ENCODE results near the gene PTCD1.

The PTCD1 gene

DNA sequence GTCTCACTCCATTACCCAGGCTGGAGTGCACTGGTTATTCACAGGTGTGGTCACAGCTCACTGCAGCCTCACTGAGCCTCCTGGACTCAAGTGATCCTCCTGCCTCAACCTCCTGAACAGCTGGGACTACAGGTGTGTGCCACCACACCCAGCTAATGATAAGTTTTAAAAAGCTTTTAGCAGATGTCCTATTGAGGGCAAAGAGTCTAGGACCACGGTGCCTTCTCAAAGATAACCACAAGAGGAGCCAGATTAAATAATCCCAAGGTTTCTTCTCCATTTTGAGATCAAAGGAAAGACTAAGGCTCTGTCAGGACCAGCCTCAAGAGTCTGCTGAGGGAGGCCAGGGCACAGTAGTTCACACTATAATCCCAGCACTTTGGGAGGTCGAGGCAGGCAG, 22.6 kb upstream of the PTCD1 start:
- no peak overlapping the region for H3K27ac ChIP-seq (ENCODE audit: low read depth, low read length, severe bottlenecking)
- WGBS, 2 experiments (ENCODE audit: insufficient coverage in 2 of 2), result 85 to 100% methylated on average over 2 of the region's 2 CpGs
- H3K9me3 ChIP-seq (ENCODE audit: control insufficient read depth, low read length), result no peaks in the 10 kb centered on the region
- no peaks in the 10 kb centered on the region for H3K4me1 ChIP-seq (ENCODE audit: control insufficient read depth, insufficient read depth, low read length, poor library complexity, severe bottlenecking)
- H3K36me3 ChIP-seq (ENCODE audit: control insufficient read depth, insufficient read depth, low read length), result peaks cover 74% of the 10 kb centered on the region
- no peak overlapping the region for H3K4me3 ChIP-seq (ENCODE audit: extremely low read depth, insufficient read depth, low read length, poor library complexity, severe bottlenecking)

DNA sequence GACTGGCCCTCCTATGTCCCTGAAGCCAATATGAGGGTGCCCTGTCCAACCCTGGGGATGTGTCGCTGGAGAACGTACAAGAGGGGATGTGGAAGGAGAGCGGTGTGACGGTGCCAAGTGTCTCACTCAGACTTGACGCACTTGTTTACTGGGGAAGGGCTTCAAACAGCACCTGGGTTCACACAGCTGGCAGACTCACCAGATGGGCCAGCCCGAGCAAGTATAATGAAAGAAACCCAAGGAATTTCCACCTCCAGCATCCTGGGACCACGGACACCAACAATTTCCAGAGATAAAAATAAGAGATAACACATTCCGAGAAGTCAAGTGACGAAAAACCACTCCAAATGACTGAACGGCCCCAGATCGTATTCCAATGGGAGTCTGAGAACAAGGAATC, 22.1 kb upstream of the PTCD1 start:
- Histone ChIP-seq H3K27ac (ENCODE audit: low read depth, low read length, severe bottlenecking) (no peak overlapping the region), H3K36me3 (ENCODE audit: control insufficient read depth, insufficient read depth, low read length) (peaks cover 80% of the 10 kb centered on the region), H3K4me3 (ENCODE audit: extremely low read depth, insufficient read depth, low read length, poor library complexity, severe bottlenecking) (no peak overlapping the region), H3K4me1 (ENCODE audit: control insufficient read depth, insufficient read depth, low read length, poor library complexity, severe bottlenecking) (no peaks in the 10 kb centered on the region), H3K9me3 (ENCODE audit: control insufficient read depth, low read length) (no peaks in the 10 kb centered on the region)
- 97 to 100% methylated on average over 7 to 9 of the region's 11 CpGs for WGBS, 2 experiments (ENCODE audit: insufficient coverage in 2 of 2)

DNA sequence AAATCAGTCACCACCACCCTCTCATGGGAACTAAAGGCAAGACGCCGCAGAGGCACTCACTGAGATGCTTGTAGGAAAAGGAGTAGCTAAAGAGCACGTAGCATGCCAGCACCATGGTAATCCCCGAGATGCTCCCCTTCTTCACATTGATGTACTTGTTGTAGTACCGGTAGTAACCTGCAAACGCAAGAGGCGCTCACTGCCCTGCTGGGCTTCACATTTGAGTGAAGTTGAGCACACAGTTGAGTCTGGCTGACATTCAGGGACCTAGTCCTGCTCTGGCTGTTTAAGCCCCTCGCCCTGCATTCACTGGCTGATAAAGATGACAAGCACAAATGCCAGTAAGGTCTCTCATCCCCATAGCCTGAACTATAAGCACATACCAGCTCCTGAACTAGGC, 20.5 kb upstream of the PTCD1 start:
- Histone ChIP-seq H3K36me3 (ENCODE audit: control insufficient read depth, insufficient read depth, low read length) (peaks cover 88% of the 10 kb centered on the region), H3K9me3 (ENCODE audit: control insufficient read depth, low read length) (no peaks in the 10 kb centered on the region), H3K4me3 (ENCODE audit: extremely low read depth, insufficient read depth, low read length, poor library complexity, severe bottlenecking) (no peak overlapping the region), H3K27ac (ENCODE audit: low read depth, low read length, severe bottlenecking) (no peak overlapping the region), H3K4me1 (ENCODE audit: control insufficient read depth, insufficient read depth, low read length, poor library complexity, severe bottlenecking) (no peaks in the 10 kb centered on the region)
- 89 to 93% methylated on average over 6 to 8 of the region's 8 CpGs for WGBS, 2 experiments (ENCODE audit: insufficient coverage in 2 of 2)

DNA sequence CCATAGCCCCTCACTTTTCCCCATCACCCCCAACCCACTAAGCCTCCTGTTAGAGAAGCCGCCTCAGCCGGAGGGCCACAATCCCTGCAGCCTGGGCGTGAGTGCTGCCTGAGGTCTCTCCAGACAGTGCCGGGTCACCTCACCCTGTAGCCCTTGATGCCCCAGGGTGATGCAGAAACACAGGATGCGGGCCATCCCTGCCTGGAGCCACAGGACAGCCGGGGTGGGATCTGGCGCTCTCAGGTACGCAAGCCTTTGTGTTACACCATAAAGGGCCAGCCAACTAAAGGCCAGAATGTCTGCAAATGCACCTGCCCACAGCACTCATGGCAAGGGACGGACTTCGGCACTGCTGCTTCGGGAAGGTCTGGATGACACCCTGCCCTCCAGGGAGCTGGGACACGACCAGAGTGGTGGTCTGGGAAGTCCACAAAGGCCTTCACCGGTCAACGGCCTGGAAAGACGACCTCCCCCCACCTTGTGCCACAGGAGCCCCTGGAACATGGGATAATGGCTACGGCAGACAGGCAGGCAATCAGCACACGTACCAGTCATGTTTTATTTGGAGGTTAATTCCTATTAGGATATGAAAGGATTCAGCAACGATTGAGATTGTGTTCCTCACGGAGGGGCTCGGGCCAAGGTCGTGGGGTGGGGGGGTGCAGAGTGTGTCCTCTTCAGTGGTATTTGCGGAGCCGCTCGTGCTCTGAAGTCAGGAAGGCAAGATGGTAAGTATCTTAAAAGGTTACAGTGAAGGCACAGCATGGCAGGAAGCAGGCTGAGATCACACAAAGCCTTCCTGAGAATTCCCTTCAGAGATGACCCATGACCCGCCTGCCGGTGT, 19.3 kb upstream of the PTCD1 start:
- Histone ChIP-seq H3K36me3 (ENCODE audit: control insufficient read depth, insufficient read depth, low read length) (peaks cover 90% of the 10 kb centered on the region), H3K9me3 (ENCODE audit: control insufficient read depth, low read length) (no peaks in the 10 kb centered on the region), H3K27ac (ENCODE audit: low read depth, low read length, severe bottlenecking) (peak overlapping the region; percentile 36), H3K4me3 (ENCODE audit: extremely low read depth, insufficient read depth, low read length, poor library complexity, severe bottlenecking) (no peak overlapping the region), H3K4me1 (ENCODE audit: control insufficient read depth, insufficient read depth, low read length, poor library complexity, severe bottlenecking) (no peaks in the 10 kb centered on the region)
- WGBS, 2 experiments (ENCODE audit: insufficient coverage in 2 of 2), result 96 to 97% methylated on average over 23 to 26 of the region's 26 CpGs

DNA sequence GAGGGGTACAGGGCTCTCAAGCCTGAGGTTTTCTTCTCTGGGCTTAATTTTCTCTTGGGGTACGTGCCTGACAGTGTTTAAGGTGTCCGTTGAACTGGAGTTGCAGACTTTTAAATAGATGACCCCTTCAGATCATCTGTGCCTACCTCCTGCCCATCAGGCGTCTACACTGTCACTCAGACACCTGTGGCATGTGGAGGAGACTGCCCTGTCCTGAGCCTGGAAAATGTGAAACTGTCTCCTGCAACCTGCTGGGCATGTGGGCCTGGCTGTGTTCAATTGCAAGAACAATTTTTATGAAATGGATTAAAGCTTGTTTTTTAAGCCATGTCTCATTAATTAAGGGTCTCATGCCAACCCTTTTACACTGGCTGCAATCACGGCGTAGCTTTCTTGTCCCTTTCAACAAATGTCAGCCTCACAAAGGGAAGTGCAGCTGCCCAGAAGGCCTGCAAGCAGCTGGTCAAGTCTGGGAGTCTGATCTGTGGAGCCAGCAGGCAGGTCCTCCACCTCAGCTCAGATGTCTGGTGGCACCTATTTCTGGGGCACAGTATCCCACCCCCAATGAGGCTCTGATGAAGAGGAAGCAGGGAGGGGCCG, 18.6 kb upstream of the PTCD1 start:
- Histone ChIP-seq H3K4me3 (ENCODE audit: extremely low read depth, insufficient read depth, low read length, poor library complexity, severe bottlenecking) (no peak overlapping the region), H3K4me1 (ENCODE audit: control insufficient read depth, insufficient read depth, low read length, poor library complexity, severe bottlenecking) (no peaks in the 10 kb centered on the region), H3K36me3 (ENCODE audit: control insufficient read depth, insufficient read depth, low read length) (peaks cover 94% of the 10 kb centered on the region), H3K27ac (ENCODE audit: low read depth, low read length, severe bottlenecking) (no peak overlapping the region), H3K9me3 (ENCODE audit: control insufficient read depth, low read length) (no peaks in the 10 kb centered on the region)
- 93 to 100% methylated on average over 2 to 5 of the region's 6 CpGs for WGBS, 2 experiments (ENCODE audit: insufficient coverage in 2 of 2)

DNA sequence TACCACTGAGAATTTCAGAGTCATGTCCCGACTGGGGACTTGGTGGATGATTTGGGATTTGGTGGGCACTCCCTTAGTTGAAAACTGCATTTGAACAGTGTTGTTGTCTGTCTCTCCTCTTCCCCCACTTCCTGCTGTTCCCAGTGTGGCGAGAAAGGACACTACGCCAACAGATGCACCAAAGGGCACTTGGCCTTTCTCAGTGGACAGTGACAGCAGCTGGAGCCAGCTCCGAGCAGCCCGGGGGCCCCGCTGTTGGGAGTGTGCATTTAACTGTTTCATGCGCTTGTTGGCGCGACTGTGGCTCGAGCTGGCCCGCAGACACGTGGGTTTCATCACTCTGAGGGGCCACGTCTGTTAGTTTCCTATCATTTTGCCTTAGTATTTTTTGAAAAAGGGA, 17.7 kb upstream of the PTCD1 start:
- 92% methylated on average over 12 to 13 of the region's 13 CpGs for WGBS, 2 experiments (ENCODE audit: insufficient coverage in 2 of 2)
- no peak overlapping the region for H3K27ac ChIP-seq (ENCODE audit: low read depth, low read length, severe bottlenecking)
- no peaks in the 10 kb centered on the region for H3K4me1 ChIP-seq (ENCODE audit: control insufficient read depth, insufficient read depth, low read length, poor library complexity, severe bottlenecking)
- H3K9me3 ChIP-seq (ENCODE audit: control insufficient read depth, low read length), result no peaks in the 10 kb centered on the region
- no peak overlapping the region for H3K4me3 ChIP-seq (ENCODE audit: extremely low read depth, insufficient read depth, low read length, poor library complexity, severe bottlenecking)
- peaks cover 97% of the 10 kb centered on the region for H3K36me3 ChIP-seq (ENCODE audit: control insufficient read depth, insufficient read depth, low read length)

DNA sequence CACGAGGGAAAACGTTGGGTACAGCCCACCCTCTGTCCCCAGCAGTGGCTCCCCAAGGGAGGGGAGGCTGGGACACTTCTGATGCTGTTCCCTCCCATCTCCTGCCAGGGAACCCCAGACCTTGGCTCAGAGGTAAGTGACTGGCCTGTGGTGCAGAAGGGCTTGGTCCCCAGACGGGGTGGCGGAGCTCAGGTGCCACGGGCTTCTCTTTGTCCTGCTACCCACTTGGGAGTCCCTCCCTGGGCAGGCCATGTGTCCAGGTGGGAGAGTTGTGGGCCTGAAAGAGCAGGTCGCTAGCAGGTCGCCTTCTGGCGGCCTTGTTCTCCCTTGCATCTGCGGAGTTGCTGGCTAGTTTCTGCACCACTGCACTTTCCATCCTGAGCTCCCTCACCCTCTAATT, 17.3 kb upstream of the PTCD1 start:
- no peak overlapping the region for H3K27ac ChIP-seq (ENCODE audit: low read depth, low read length, severe bottlenecking)
- no peak overlapping the region for H3K4me3 ChIP-seq (ENCODE audit: extremely low read depth, insufficient read depth, low read length, poor library complexity, severe bottlenecking)
- 89 to 100% methylated on average over 5 to 6 of the region's 9 CpGs for WGBS, 2 experiments (ENCODE audit: insufficient coverage in 2 of 2)
- no peaks in the 10 kb centered on the region for H3K9me3 ChIP-seq (ENCODE audit: control insufficient read depth, low read length)
- no peaks in the 10 kb centered on the region for H3K4me1 ChIP-seq (ENCODE audit: control insufficient read depth, insufficient read depth, low read length, poor library complexity, severe bottlenecking)
- H3K36me3 ChIP-seq (ENCODE audit: control insufficient read depth, insufficient read depth, low read length), result peaks cover 96% of the 10 kb centered on the region

DNA sequence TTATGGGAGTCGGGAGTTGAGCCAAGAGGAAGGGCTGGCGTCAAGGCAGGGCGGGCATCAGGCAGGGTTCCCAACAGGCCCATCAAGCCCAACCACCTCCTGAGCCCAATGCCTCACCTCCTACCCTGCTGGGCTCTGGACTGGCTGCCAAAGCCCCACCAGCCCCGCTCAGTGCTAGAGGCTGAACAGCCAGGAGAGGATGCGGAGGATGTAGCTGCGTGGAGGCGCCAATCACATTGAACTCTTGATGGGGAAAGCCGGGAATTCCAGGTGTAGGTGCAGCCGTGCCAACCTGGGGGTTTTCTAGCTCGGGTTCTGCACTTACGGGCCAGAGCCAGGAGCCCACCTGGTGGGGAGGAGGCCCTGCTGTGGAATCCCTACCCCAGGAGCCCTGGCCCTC, 14.5 kb upstream of the PTCD1 start:
- H3K4me1 ChIP-seq (ENCODE audit: control insufficient read depth, insufficient read depth, low read length, poor library complexity, severe bottlenecking), result no peaks in the 10 kb centered on the region
- 99 to 100% methylated on average over 9 to 10 of the region's 11 CpGs for WGBS, 2 experiments (ENCODE audit: insufficient coverage in 2 of 2)
- no peak overlapping the region for H3K27ac ChIP-seq (ENCODE audit: low read depth, low read length, severe bottlenecking)
- no peaks in the 10 kb centered on the region for H3K9me3 ChIP-seq (ENCODE audit: control insufficient read depth, low read length)
- H3K36me3 ChIP-seq (ENCODE audit: control insufficient read depth, insufficient read depth, low read length), result peaks cover 96% of the 10 kb centered on the region
- no peak overlapping the region for H3K4me3 ChIP-seq (ENCODE audit: extremely low read depth, insufficient read depth, low read length, poor library complexity, severe bottlenecking)

DNA sequence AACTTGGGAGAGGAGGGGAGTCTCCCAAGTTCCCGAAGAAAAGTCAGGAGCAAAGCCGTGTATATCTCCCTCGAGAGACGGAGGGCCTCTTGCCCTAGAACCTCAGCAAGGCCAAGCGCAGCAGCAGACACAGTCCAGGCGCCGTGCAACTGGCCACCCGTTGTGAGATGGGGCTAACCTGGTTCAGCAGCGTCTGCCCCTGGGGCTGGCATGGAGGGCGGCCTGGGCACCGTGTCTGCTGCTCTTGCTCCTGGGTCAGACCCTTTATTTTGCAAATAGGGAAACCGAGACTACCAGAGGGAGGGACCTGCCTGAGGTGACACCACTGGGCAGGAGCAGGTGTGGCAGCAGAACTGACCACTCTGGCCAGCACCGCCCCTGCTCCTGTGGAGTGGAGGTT, 13.9 kb upstream of the PTCD1 start:
- Histone ChIP-seq H3K9me3 (ENCODE audit: control insufficient read depth, low read length) (no peaks in the 10 kb centered on the region), H3K4me3 (ENCODE audit: extremely low read depth, insufficient read depth, low read length, poor library complexity, severe bottlenecking) (no peak overlapping the region), H3K36me3 (ENCODE audit: control insufficient read depth, insufficient read depth, low read length) (peaks cover 96% of the 10 kb centered on the region), H3K27ac (ENCODE audit: low read depth, low read length, severe bottlenecking) (no peak overlapping the region), H3K4me1 (ENCODE audit: control insufficient read depth, insufficient read depth, low read length, poor library complexity, severe bottlenecking) (no peaks in the 10 kb centered on the region)
- 96 to 97% methylated on average over 12 to 13 of the region's 13 CpGs for WGBS, 2 experiments (ENCODE audit: insufficient coverage in 2 of 2)

DNA sequence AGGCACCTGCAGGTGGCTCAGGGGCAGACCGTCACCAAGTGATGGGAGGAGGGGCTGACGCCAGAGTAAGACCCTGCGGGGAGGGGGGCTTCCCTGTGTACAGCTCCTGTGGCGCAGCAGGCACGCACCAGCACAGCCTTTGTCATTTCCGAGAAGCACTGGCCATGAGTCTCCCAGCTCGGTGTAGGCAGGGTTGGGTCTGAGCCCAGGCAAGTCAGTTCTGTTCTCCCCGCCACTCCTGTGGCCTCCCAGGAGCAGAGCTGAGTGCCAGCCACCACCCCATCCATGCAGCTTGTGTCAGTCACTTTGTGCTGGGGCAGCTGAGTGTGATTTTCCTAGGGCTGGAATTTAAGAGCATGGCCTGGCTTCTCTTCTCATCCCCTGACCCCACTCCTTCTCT, 13.3 kb upstream of the PTCD1 start:
- no peak overlapping the region for H3K27ac ChIP-seq (ENCODE audit: low read depth, low read length, severe bottlenecking)
- 96 to 98% methylated on average over 6 to 8 of the region's 8 CpGs for WGBS, 2 experiments (ENCODE audit: insufficient coverage in 2 of 2)
- H3K36me3 ChIP-seq (ENCODE audit: control insufficient read depth, insufficient read depth, low read length), result peaks cover 96% of the 10 kb centered on the region

DNA sequence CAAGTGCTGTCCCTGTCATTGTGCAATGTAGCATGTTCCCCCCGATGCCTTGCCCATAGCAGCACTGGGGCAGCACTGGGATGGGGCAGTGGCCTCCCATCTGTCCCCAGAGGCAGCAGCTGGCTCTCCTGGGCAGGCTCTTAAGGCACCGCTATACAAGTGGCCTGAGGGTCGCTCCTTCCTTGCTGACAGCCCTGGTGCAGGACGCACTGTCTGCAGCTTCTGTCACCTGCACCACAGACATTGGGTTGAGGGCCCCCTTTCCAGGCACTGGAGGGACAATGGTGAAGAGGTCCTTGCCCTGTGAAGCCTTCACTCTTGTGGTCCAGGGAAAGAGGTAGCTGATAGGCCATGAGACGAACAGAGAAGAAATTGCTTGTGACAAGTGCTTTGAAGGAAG, 10.7 kb upstream of the PTCD1 start:
- Histone ChIP-seq H3K9me3 (ENCODE audit: control insufficient read depth, low read length) (no peaks in the 10 kb centered on the region), H3K36me3 (ENCODE audit: control insufficient read depth, insufficient read depth, low read length) (peaks cover 94% of the 10 kb centered on the region), H3K4me1 (ENCODE audit: control insufficient read depth, insufficient read depth, low read length, poor library complexity, severe bottlenecking) (no peaks in the 10 kb centered on the region), H3K27ac (ENCODE audit: low read depth, low read length, severe bottlenecking) (no peak overlapping the region), H3K4me3 (ENCODE audit: extremely low read depth, insufficient read depth, low read length, poor library complexity, severe bottlenecking) (no peak overlapping the region)
- 96 to 97% methylated on average over 4 to 5 of the region's 5 CpGs for WGBS, 2 experiments (ENCODE audit: insufficient coverage in 2 of 2)

More for the DNA sequence above, 13.3 kb upstream of the PTCD1 start:
- no peak overlapping the region for H3K4me3 ChIP-seq (ENCODE audit: extremely low read depth, insufficient read depth, low read length, poor library complexity, severe bottlenecking)
- H3K9me3 ChIP-seq (ENCODE audit: control insufficient read depth, low read length), result no peaks in the 10 kb centered on the region
- no peaks in the 10 kb centered on the region for H3K4me1 ChIP-seq (ENCODE audit: control insufficient read depth, insufficient read depth, low read length, poor library complexity, severe bottlenecking)

All from mesodermal cell (in vitro differentiated cells).